IMR-90 (cell line): Measurements from ENCODE around the gene CCDC33. TPM values are rescaled to one million over a fixed set of nuclear protein-coding genes. Genes with fewer than 3 reads are reported as not detected.

Source experiments
- ATAC-seq: fragments of 200-7000 bp; cut with Tn5 transposase; 2 replicates; pipeline ENCODE4 v1.9.1; 2020; ENCODE audit warnings: low read depth, mild to moderate bottlenecking, moderate library complexity
- BruUV-seq: library from RNA; stranded (reverse); fragments of 400-500 nt; replicated peaks from 2 replicates; lab custom pipeline; 2021; lab: Mats Ljungman, UMichigan
- CTCF ChIA-PET: fragments of 300-600 bp; formaldehyde crosslinking; extraction: SDS; loops from one replicate; lab custom pipeline; 2021; ENCODE audit warnings: antibody characterized with exemption; lab: Yijun Ruan, JAX
- POLR2A ChIA-PET: fragments of 300-600 bp; sonication (Branson Sonifier 250); formaldehyde crosslinking; loops from one replicate; lab custom pipeline; 2022; ENCODE audit warnings: antibody characterized with exemption; ENCODE audit not compliant: unreplicated experiment; lab: Charles Lee
- DNase-seq: peaks from one replicate; pipeline ENCODE4 v3.0.0; 2013
- H2AFZ ChIP-seq: replicated peaks from 2 replicates; pipeline ENCODE3; 2013; ENCODE audit warnings: low read length, mild to moderate bottlenecking; ENCODE audit not compliant: poor library complexity
- H2AK5ac ChIP-seq: 2 replicates; pipeline ENCODE4 v1.6.1; 2013; ENCODE audit warnings: low read depth, low read length, inconsistent platforms
- H2AK9ac ChIP-seq: replicated peaks from 2 replicates; pipeline ENCODE3; 2013; ENCODE audit warnings: mild to moderate bottlenecking, low read depth, low read length, moderate library complexity; ENCODE audit not compliant: poor library complexity
- H2BK120ac ChIP-seq: 2 replicates; pipeline ENCODE4 v1.6.1; 2013; ENCODE audit warnings: low read depth, low read length, inconsistent platforms
- H2BK15ac ChIP-seq: 3 replicates; pipeline ENCODE4 v1.6.1; 2013; ENCODE audit warnings: low read depth, low read length, inconsistent platforms
- H2BK20ac ChIP-seq: 2 replicates; pipeline ENCODE4 v1.6.1; 2013; ENCODE audit warnings: low read depth, mild to moderate bottlenecking, inconsistent platforms, low read length, moderate library complexity
- H2BK5ac ChIP-seq: 2 replicates; pipeline ENCODE4 v1.6.1; 2013; ENCODE audit warnings: mild to moderate bottlenecking, low read depth, low read length, inconsistent platforms; ENCODE audit not compliant: poor library complexity, severe bottlenecking
- H3K14ac ChIP-seq: replicated peaks from 2 replicates; pipeline ENCODE4 v1.6.1; 2013; ENCODE audit warnings: low read depth, low read length, inconsistent platforms
- H3K18ac ChIP-seq: 2 replicates; pipeline ENCODE4 v1.6.1; 2013; ENCODE audit warnings: low read depth, low read length, control low read depth
- H3K23ac ChIP-seq: 2 replicates; pipeline ENCODE4 v1.6.1; 2013; ENCODE audit warnings: low read depth, low read length, inconsistent platforms
- H3K27ac ChIP-seq: 2 replicates; pipeline ENCODE4 v1.5.1; 2013; ENCODE audit warnings: mild to moderate bottlenecking, control low read depth, low read length; ENCODE audit not compliant: insufficient read depth
- H3K27me3 ChIP-seq: 2 replicates; pipeline ENCODE4 v1.6.1; 2013; ENCODE audit warnings: low read length; ENCODE audit not compliant: control insufficient read depth, insufficient read depth
- H3K36me3 ChIP-seq: 2 replicates; pipeline ENCODE4 v1.6.1; 2013; ENCODE audit warnings: low read length, mixed read lengths; ENCODE audit not compliant: control insufficient read depth, insufficient read depth
- H3K4ac ChIP-seq: 2 replicates; pipeline ENCODE4 v1.6.1; 2013; ENCODE audit warnings: low read depth, low read length, inconsistent platforms
- H3K4me1 ChIP-seq: 2 replicates; pipeline ENCODE4 v1.6.1; 2013; ENCODE audit warnings: low read length, mixed read lengths; ENCODE audit not compliant: control insufficient read depth, insufficient read depth
- H3K4me2 ChIP-seq: 2 replicates; pipeline ENCODE4 v1.6.1; 2013; ENCODE audit warnings: low read depth, mild to moderate bottlenecking, control low read depth, low read length, moderate library complexity
- H3K4me3 ChIP-seq: 2 replicates; pipeline ENCODE4 v1.5.1; 2013; ENCODE audit warnings: low read depth, mild to moderate bottlenecking, control low read depth, low read length, moderate library complexity; ENCODE audit not compliant: insufficient read depth
- H3K56ac ChIP-seq: 2 replicates; pipeline ENCODE4 v1.6.1; 2013; ENCODE audit warnings: low read length, inconsistent platforms; ENCODE audit not compliant: insufficient read depth; ENCODE audit errors: extremely low read depth
- H3K79me1 ChIP-seq, 2 experiments: 2 replicates each; pipeline ENCODE4 v1.6.1; 2013; ENCODE audit warnings: low read length in 2 of 2, inconsistent platforms in 1 of 2, low read depth in 1 of 2
- H3K9ac ChIP-seq: 2 replicates; pipeline ENCODE4 v1.6.1; 2013; ENCODE audit warnings: low read depth, low read length, control low read depth
- H3K9me1 ChIP-seq: 2 replicates; pipeline ENCODE4 v1.6.1; 2013; ENCODE audit warnings: low read length, inconsistent platforms; ENCODE audit not compliant: insufficient read depth
- H3K9me3 ChIP-seq: 2 replicates; pipeline ENCODE4 v1.6.1; 2013; ENCODE audit warnings: low read length; ENCODE audit not compliant: control insufficient read depth, insufficient read depth
- H4K20me1 ChIP-seq: 2 replicates; pipeline ENCODE4 v1.6.1; 2013; ENCODE audit warnings: low read length, inconsistent platforms; ENCODE audit not compliant: insufficient read depth
- H4K5ac ChIP-seq: 2 replicates; pipeline ENCODE4 v1.6.1; 2013; ENCODE audit warnings: mild to moderate bottlenecking, low read depth, low read length, control low read depth
- H4K8ac ChIP-seq, 2 experiments: 2 replicates each; pipeline ENCODE4 v1.6.1; 2013; ENCODE audit warnings: low read depth in 2 of 2, low read length in 2 of 2, control low read depth in 1 of 2, inconsistent platforms in 1 of 2
- H4K91ac ChIP-seq: 2 replicates; pipeline ENCODE4 v1.6.1; 2013; ENCODE audit warnings: low read depth, low read length, inconsistent platforms; ENCODE audit not compliant: insufficient read depth
- CEBPB ChIP-seq: IDR thresholded peaks from 2 replicates; pipeline ENCODE4 v1.6.1; 2012; ENCODE audit warnings: low read depth, low read length, improper control_type of control experiment
- FOS ChIP-seq: fragments of 150-350 bp; IDR thresholded peaks from 2 replicates; pipeline ENCODE4 v1.6.1; 2016; ENCODE audit warnings: low read depth, low read length
- MAFK ChIP-seq: IDR thresholded peaks from 2 replicates; pipeline ENCODE4 v1.6.1; 2012; ENCODE audit warnings: low read depth, low read length, improper control_type of control experiment
- NFE2L2 ChIP-seq: fragments of 150-350 bp; IDR thresholded peaks from 2 replicates; pipeline ENCODE4 v1.6.1; 2016; ENCODE audit warnings: low read depth, mild to moderate bottlenecking, low read length
- RFX5 ChIP-seq: IDR thresholded peaks from 2 replicates; pipeline ENCODE4 v1.8.0; 2012; ENCODE audit warnings: low read depth, mild to moderate bottlenecking, low read length, moderate library complexity
- WGBS, 2 experiments: methylation state at CpG; one replicate each; pipeline versions ENCODE4 v1.1.5 to v1.1.7; 2013; ENCODE audit warnings: missing lambda C conversion rate in 2 of 2; ENCODE audit not compliant: insufficient read length in 1 of 2; ENCODE audit errors: extremely low coverage in 2 of 2; 5-methylcytosine and 5-hydroxymethylcytosine counted together
- dilution Hi-C: fragments of 300-500 bp; cut with HindIII; formaldehyde crosslinking; loops from one replicate; pipeline ENCODE4 v1.14.3; 2018; ENCODE audit warnings: low sequenced_read_pairs; ENCODE audit not compliant: unreplicated experiment
- in situ Hi-C: fragments of 300-500 bp; cut with MboI; formaldehyde crosslinking; loops from 3 replicates; pipeline ENCODE4 v1.14.3; 2019; ENCODE audit warnings: low sequenced_read_pairs, inconsistent platforms, mixed read lengths
- intact Hi-C: fragments of 100-400 bp; cut with micrococcal nuclease; formaldehyde crosslinking; loops from 2 replicates; pipeline ENCODE4 v1.10.0; 2022
- polyA plus RNA-seq, 3 experiments: library from polyadenylated mRNA; depleted of rRNA; stranded (reverse); fragments of >200 nt; gene quantifications; 2 replicates each; pipeline ENCODE4 v1.2.3, GENCODE V29; 2012; ENCODE audit warnings: low replicate concordance in 1 of 3
- total RNA-seq: library from RNA; depleted of rRNA; stranded (reverse); fragments of >200 nt; gene quantifications from 2 replicates; pipeline ENCODE4 v1.2.3, GENCODE V29; 2012

CCDC33 gene
- total and polyA plus RNA-seq, 2 of the 4 experiments (the other 2 are of a cell fraction) = not detected

DNA sequence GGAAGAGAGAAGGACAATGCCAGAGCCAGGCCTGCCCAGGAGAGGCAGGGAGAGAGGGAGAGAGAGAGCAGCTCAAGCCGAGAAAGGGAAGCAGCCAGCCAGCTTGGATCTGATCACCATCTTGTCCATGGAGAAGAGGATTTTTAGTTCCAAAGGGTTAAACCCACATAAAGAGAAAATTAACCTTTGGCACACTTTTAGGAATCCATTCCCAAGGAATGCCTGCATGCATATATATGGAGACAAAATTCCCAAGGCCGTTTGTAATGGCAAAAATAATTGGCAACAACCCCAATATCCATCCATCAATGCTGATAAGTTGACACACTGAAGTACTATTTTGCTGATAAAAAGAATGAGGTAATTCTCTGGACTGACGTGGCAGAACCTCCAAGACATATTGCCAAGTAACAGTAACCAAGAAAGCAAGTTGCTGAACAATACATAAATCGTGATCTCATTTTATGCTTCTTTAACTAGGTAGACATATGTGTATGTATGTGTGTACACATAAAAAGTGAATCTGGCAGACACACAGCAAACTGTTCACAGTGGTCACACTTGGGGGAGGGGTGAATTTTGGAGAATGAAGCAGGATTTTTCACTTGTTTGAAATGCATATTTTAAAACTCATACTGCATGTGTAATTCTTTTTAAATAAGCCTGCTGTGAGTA is 26.0 kb upstream of the CCDC33 start:
- Histone ChIP-seq H2BK120ac (no peak overlapping the region), H3K4me3 (no peak overlapping the region), H3K9me1 (no peaks in the 10 kb centered on the region), H2BK15ac (no peak overlapping the region), H3K9me3 (no peaks in the 10 kb centered on the region), H2BK20ac (no peak overlapping the region), H2BK5ac (no peak overlapping the region), H3K14ac (no peak overlapping the region), H3K27ac (no peak overlapping the region), H3K4me1 (peaks cover 13% of the 10 kb centered on the region), H4K91ac (no peak overlapping the region), H3K4ac (no peak overlapping the region), H4K8ac (no peak overlapping the region), H4K5ac (no peak overlapping the region), H4K20me1 (no peaks in the 10 kb centered on the region), H3K23ac (no peak overlapping the region), H3K79me1 (no peaks in the 10 kb centered on the region), H3K18ac (no peak overlapping the region), H3K4me2 (no peak overlapping the region), H3K9ac (no peak overlapping the region), H3K27me3 (peaks cover 14% of the 10 kb centered on the region), H2AK9ac (no peak overlapping the region), H3K36me3 (no peaks in the 10 kb centered on the region), H3K56ac (no peak overlapping the region), H2AFZ (no peak overlapping the region), H2AK5ac (no peak overlapping the region)
- DNase-seq (peak; percentile 89), ATAC-seq (no peak)
- dilution Hi-C loops (no loop called here), in situ Hi-C loops (no loop called here), intact Hi-C loops (no loop called here)
- TF ChIP-seq MAFK = peak; percentile 47
- 0 out of 2 replicates have a peak, but pooled peaks have one; percentile 27 for TF ChIP-seq FOS
- TF ChIP-seq CEBPB = peak; percentile 46; the same call in 1 of the 2 replicates
- TF ChIP-seq NFE2L2 = no peak; the same call in 1 of the 2 replicates
- no peak for TF ChIP-seq RFX5
- no TSS peak for BruUV-seq
- CTCF ChIA-PET = no interaction called here
- POLR2A ChIA-PET = no interaction called here
- no CpG with 5 or more reads among the region's 4 CpGs for WGBS, 2 experiments
